NB4 (cell line): ENCODE results near the gene CUL9.

Experiments
- POLR2A ChIP-seq: IDR thresholded peaks from 2 replicates; pipeline ENCODE4 v1.6.1; 2011; ENCODE audit warnings: mild to moderate bottlenecking; ENCODE audit not compliant: insufficient read length; ENCODE audit errors: extremely low read depth
- TF ChIP-seq, protein P1 (sequence below): IDR thresholded peaks from 2 replicates; pipeline ENCODE4 v1.6.1; 2011; ENCODE audit warnings: low read depth, low read length
- TF ChIP-seq, protein P2 (sequence below): IDR thresholded peaks from one replicate; pipeline ENCODE4 v1.5.1; 2012; ENCODE audit warnings: low read depth, low read length

DNA sequence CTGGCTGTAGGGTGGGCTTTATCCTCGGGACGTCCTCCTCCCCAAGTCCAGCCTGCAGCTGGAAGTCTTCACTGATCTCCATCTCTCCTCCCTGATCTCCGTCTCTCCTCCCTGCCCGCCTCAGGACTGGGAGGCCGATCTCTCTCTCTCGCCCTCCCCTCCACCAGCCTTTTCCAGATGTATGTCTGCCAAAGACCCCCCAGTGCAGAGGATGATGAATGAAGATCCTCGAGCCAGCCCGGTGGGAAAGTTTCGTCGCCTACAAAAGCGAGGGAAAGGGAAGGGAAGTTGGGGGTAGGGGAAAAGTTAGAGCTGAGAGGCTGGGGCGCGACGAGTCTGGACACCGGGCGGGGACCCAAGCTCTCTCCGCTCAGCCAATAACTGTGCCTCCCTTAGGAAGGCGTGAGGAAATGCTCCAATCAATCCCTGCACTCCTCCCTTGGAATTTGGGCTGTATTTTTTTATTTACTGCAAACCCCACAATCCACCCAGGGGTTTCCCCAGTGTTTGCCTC lies 11.5 kb upstream of the CUL9 start:
- TF ChIP-seq, protein P1, sequence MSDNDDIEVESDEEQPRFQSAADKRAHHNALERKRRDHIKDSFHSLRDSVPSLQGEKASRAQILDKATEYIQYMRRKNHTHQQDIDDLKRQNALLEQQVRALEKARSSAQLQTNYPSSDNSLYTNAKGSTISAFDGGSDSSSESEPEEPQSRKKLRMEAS, result no peak
- TF ChIP-seq, protein P2, sequence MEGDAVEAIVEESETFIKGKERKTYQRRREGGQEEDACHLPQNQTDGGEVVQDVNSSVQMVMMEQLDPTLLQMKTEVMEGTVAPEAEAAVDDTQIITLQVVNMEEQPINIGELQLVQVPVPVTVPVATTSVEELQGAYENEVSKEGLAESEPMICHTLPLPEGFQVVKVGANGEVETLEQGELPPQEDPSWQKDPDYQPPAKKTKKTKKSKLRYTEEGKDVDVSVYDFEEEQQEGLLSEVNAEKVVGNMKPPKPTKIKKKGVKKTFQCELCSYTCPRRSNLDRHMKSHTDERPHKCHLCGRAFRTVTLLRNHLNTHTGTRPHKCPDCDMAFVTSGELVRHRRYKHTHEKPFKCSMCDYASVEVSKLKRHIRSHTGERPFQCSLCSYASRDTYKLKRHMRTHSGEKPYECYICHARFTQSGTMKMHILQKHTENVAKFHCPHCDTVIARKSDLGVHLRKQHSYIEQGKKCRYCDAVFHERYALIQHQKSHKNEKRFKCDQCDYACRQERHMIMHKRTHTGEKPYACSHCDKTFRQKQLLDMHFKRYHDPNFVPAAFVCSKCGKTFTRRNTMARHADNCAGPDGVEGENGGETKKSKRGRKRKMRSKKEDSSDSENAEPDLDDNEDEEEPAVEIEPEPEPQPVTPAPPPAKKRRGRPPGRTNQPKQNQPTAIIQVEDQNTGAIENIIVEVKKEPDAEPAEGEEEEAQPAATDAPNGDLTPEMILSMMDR, result no peak
- no peak for TF ChIP-seq POLR2A
